MV-4-11 (cell line): ENCODE results near the gene SERPINF2.
A peak's percentile ranks its signal among the peaks of the same experiment; 100 is the strongest.
"Not testable (repeated sequence)": the region's sequence is repeated elsewhere in the genome, so short reads cannot be mapped to it uniquely, and the experiment has no call there.

Source experiments
- DNase-seq: peaks from one replicate; lab custom pipeline; 2025; lab: John Stamatoyannopoulos, UW

The SERPINF2 gene

GRCh38 chr17:1742371-1743087 is at the start of gene SERPINF2:
Gene SERPINF2 (plus strand): TSS chr17:1742871. CDS start chr17:1744996, 2,125 bp downstream.
- no peak for DNase-seq

GRCh38 chr17:1693339-1693738 is 49.3 kb upstream of the SERPINF2 start:
- no peak for DNase-seq

GRCh38 chr17:1695365-1695764 is 47.3 kb upstream of the SERPINF2 start:
- peak; percentile 67 for DNase-seq

- DNase-seq: no peak
Measured at GRCh38 chr17:1697681-1698080, 45.0 kb upstream of the SERPINF2 start.

GRCh38 chr17:1699891-1700290 is 42.8 kb upstream of the SERPINF2 start:
- DNase-seq: not testable (repeated sequence)

GRCh38 chr17:1703063-1703462 is 39.6 kb upstream of the SERPINF2 start:
- no peak for DNase-seq

- no peak for DNase-seq
Measured at GRCh38 chr17:1705004-1705403, 37.7 kb upstream of the SERPINF2 start.

- DNase-seq: no peak
Measured at GRCh38 chr17:1707107-1707506, 35.6 kb upstream of the SERPINF2 start.

GRCh38 chr17:1708791-1709346 is 33.8 kb upstream of the SERPINF2 start:
- DNase-seq: not testable (repeated sequence)

- DNase-seq: peak; percentile 46
Measured at GRCh38 chr17:1709403-1709951, 33.2 kb upstream of the SERPINF2 start.

- DNase-seq: no peak
Measured at GRCh38 chr17:1709971-1710806, 32.5 kb upstream of the SERPINF2 start, which contains the start of gene TLCD2. Gene TLCD2 (minus strand): TSS chr17:1710377. CDS start chr17:1710242, 135 bp downstream.

GRCh38 chr17:1710807-1711553 is 31.7 kb upstream of the SERPINF2 start:
- DNase-seq: no peak

- no peak for DNase-seq
Measured at GRCh38 chr17:1711804-1712203, 30.9 kb upstream of the SERPINF2 start.

- DNase-seq: no peak
Measured at GRCh38 chr17:1712271-1712670, 30.4 kb upstream of the SERPINF2 start.

- no peak for DNase-seq
Measured at GRCh38 chr17:1713160-1713877, 29.4 kb upstream of the SERPINF2 start.

GRCh38 chr17:1713878-1714426 is 28.7 kb upstream of the SERPINF2 start:
- no peak for DNase-seq

GRCh38 chr17:1714427-1714979 is 28.2 kb upstream of the SERPINF2 start:
- DNase-seq: no peak

GRCh38 chr17:1714980-1715802 is 27.5 kb upstream of the SERPINF2 start:
- DNase-seq: no peak

- DNase-seq: no peak
Measured at GRCh38 chr17:1715803-1716075, 26.9 kb upstream of the SERPINF2 start.
